A673 (cell line): ENCODE measurements around the gene NPY1R. TPM values are rescaled to one million over a fixed set of nuclear protein-coding genes. Genes with fewer than 3 reads are reported as not detected.

Source experiments
- Bru-seq: library from RNA; stranded (reverse); fragments of 400-500 nt; gene quantifications from one replicate; lab custom pipeline; 2021; lab: Mats Ljungman, UMichigan
- BruChase-seq, 2 experiments: library from RNA; stranded (reverse); fragments of 400-500 nt; gene quantifications; one replicate each; lab custom pipeline; 2021; lab: Mats Ljungman, UMichigan
- BruUV-seq: library from RNA; stranded (reverse); fragments of 400-500 nt; replicated peaks from 2 replicates; lab custom pipeline; 2021; lab: Mats Ljungman, UMichigan
- CTCF ChIA-PET: fragments of 300-600 bp; sonication (Branson Sonifier 250); formaldehyde crosslinking; loops from one replicate; lab custom pipeline; 2022; ENCODE audit warnings: antibody characterized with exemption; lab: Charles Lee
- POLR2A ChIA-PET: fragments of 300-600 bp; sonication (Branson Sonifier 250); formaldehyde crosslinking; loops from one replicate; lab custom pipeline; 2022; ENCODE audit warnings: antibody characterized with exemption; ENCODE audit not compliant: low non-redundant PET; lab: Charles Lee
- DNase-seq: peaks from one replicate; pipeline ENCODE4 v3.0.0-alpha.2; 2015; ENCODE audit warnings: low spot score
- H3K27ac ChIP-seq: fragments of 200-600 bp; sonication (generic); 2 replicates; pipeline ENCODE4 v1.5.1; 2016; ENCODE audit warnings: mixed run types, low read depth, mild to moderate bottlenecking, mixed read lengths, antibody characterized with exemption, low read length; ENCODE audit not compliant: poor library complexity, severe bottlenecking
- H3K27me3 ChIP-seq: fragments of 200-600 bp; sonication (generic); replicated peaks from 2 replicates; pipeline ENCODE4 v1.6.1; 2017; ENCODE audit warnings: mixed run types, low read depth, mild to moderate bottlenecking, mixed read lengths, antibody characterized with exemption, low read length; ENCODE audit not compliant: insufficient read depth, poor library complexity
- H3K36me3 ChIP-seq: fragments of 200-600 bp; sonication (generic); 2 replicates; pipeline ENCODE4 v1.6.1; 2016; ENCODE audit warnings: mixed run types, mild to moderate bottlenecking, mixed read lengths, antibody characterized with exemption, low read length; ENCODE audit not compliant: insufficient read depth, poor library complexity, severe bottlenecking
- H3K4me1 ChIP-seq: fragments of 200-600 bp; sonication (generic); 2 replicates; pipeline ENCODE4 v1.6.1; 2017; ENCODE audit warnings: mixed run types, mild to moderate bottlenecking, mixed read lengths, antibody characterized with exemption, low read length; ENCODE audit not compliant: insufficient read depth, poor library complexity, severe bottlenecking
- H3K4me3 ChIP-seq: fragments of 200-600 bp; sonication (generic); 2 replicates; pipeline ENCODE4 v1.5.1; 2016; ENCODE audit warnings: low read depth, mixed run types, mild to moderate bottlenecking, mixed read lengths, low read length; ENCODE audit not compliant: poor library complexity, severe bottlenecking
- H3K9me3 ChIP-seq: fragments of 200-600 bp; sonication (generic); 2 replicates; pipeline ENCODE4 v1.6.1; 2016; ENCODE audit warnings: mixed run types, low read depth, mild to moderate bottlenecking, mixed read lengths, antibody characterized with exemption, low read length; ENCODE audit not compliant: poor library complexity, severe bottlenecking
- EZH2 ChIP-seq: fragments of 200-600 bp; sonication (generic); IDR thresholded peaks from 2 replicates; pipeline ENCODE4 v1.6.1; 2017; ENCODE audit warnings: borderline replicate concordance, low read depth, mild to moderate bottlenecking, mixed read lengths, antibody characterized with exemption, low read length; ENCODE audit not compliant: poor library complexity, severe bottlenecking
- intact Hi-C: fragments of 100-400 bp; cut with micrococcal nuclease; formaldehyde crosslinking; loops from one replicate; pipeline ENCODE4 v1.10.0; 2022; ENCODE audit not compliant: unreplicated experiment
- long read RNA-seq: library from polyadenylated mRNA; stranded (forward); transcript quantifications from one replicate; pipeline ENCODE4 v2.0.0, GENCODE V29; 2022
- total RNA-seq: library from RNA; stranded (reverse); gene quantifications from 2 replicates; pipeline ENCODE4 v1.2.3, GENCODE V29; 2021
- TF ChIP-seq, protein P1 (sequence below): fragments of 300-800, 200-600 bp; sonication (generic); conservative IDR thresholded peaks from 2 replicates; pipeline ENCODE4 v1.5.1; 2017; ENCODE audit warnings: low read depth, mild to moderate bottlenecking, antibody characterized with exemption, low read length, moderate library complexity, mixed read lengths

Gene NPY1R
- total RNA-seq = 59.8 and 64.4 TPM in 2 replicates
- Bru-seq, nascent RNA = percentile 96 among the genes with signal in this experiment
- BruChase-seq, experiment 1, labeled RNA remaining after a 2-hour chase = percentile 98 among the genes with signal in this experiment
- percentile 96 among the genes with signal in this experiment for BruChase-seq, experiment 2, labeled RNA remaining after a 6-hour chase
- long read RNA-seq, transcript NPY1R-201 (3 exons, 3,029 nt) = major isoform, 30 of 47 reads
- long read RNA-seq, partial matches to known transcripts = 4 of 47 reads
- long read RNA-seq, other reads (novel, unspliced or antisense) = 10 of 47 reads

DNA sequence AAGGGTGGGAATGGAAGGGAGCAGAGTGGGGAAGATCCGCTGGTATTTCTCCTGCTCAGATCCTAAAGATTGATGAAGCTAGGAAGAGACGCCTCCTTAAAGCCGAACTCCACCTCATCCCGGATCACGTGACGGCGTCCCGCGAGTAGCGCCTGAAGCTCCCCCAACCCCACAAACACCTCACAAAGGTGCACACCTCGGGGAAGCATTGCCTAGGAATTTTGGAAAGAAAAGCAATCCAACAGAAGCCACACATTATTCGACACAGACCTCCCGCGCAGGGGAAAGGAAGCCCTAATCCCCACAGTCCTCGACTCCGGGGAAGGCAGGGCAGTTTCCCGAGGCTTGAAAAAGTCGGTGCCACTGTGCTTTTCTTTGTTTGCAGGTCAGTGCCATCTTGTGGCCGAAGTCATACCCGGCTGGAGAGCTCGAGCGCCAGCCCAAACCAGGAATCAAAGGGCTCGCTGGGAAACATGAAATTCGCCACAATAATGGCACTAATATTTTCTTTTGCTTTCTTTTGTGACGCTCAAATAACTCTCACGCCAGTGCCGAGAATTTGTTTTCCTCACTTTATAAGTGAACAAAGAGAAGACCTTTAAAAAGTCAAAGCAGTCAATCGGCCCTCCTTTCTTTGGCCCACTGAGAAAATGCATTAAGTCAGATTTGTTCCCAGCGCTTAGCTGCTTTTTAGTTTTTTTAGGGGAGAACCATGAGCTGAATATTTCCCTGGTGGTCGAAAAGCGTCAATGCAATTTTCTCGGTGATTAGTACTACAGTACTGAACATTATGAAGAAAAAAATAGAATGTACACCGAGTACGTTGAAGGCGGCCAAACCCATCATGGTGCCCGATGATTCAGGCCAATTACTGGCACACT is at the start of gene NPY1R:
NPY1R (minus strand) TSS at position 71 of the 881 bp plus-strand sequence. CDS start 6,042 bp downstream, outside the sequence.
- Histone ChIP-seq H3K27ac (peak within 1 kb of the TSS; percentile 76), H3K9me3 (no peaks in the 10 kb centered on the region), H3K4me1 (peaks cover 9% of the 10 kb centered on the region), H3K27me3 (no peaks in the 10 kb centered on the region), H3K4me3 (peak within 1 kb of the TSS; percentile 75), H3K36me3 (no peaks in the 10 kb centered on the region)
- ChIA-PET CTCF (interaction anchor here (0.5 to 1.5 kb wide), 11 partner anchors 90 to 1191 kb away, joined by 3 to 5 read pairs (median 4); no protein-coding TSS in a partner anchor), POLR2A (no interaction called here)
- peak; percentile 91 for DNase-seq
- no peak for TF ChIP-seq EZH2
- TF ChIP-seq, protein P1, sequence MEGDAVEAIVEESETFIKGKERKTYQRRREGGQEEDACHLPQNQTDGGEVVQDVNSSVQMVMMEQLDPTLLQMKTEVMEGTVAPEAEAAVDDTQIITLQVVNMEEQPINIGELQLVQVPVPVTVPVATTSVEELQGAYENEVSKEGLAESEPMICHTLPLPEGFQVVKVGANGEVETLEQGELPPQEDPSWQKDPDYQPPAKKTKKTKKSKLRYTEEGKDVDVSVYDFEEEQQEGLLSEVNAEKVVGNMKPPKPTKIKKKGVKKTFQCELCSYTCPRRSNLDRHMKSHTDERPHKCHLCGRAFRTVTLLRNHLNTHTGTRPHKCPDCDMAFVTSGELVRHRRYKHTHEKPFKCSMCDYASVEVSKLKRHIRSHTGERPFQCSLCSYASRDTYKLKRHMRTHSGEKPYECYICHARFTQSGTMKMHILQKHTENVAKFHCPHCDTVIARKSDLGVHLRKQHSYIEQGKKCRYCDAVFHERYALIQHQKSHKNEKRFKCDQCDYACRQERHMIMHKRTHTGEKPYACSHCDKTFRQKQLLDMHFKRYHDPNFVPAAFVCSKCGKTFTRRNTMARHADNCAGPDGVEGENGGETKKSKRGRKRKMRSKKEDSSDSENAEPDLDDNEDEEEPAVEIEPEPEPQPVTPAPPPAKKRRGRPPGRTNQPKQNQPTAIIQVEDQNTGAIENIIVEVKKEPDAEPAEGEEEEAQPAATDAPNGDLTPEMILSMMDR = peak; percentile 83
- intact Hi-C loops = loop anchor here (1.0 to 5.0 kb wide), 7 partner anchors 115 to 838 kb away; partner anchors contain the start of genes NAF1 and TMA16
- TSS peak; percentile 89 for BruUV-seq

- Histone ChIP-seq H3K27ac (no peak overlapping the region), H3K36me3 (no peaks in the 10 kb centered on the region), H3K9me3 (no peaks in the 10 kb centered on the region), H3K4me3 (no peak overlapping the region), H3K4me1 (no peaks in the 10 kb centered on the region), H3K27me3 (no peaks in the 10 kb centered on the region)
- ChIA-PET POLR2A (no interaction called here), CTCF (no interaction called here)
- DNase-seq = no peak
- intact Hi-C loops = no loop called here
- TF ChIP-seq, protein P1 = no peak
- TF ChIP-seq EZH2 = no peak
- no TSS peak for BruUV-seq
These were observed 48.3 kb upstream of the NPY1R start for GRCh38 chr4:163380703-163381102.

- ChIA-PET CTCF (no interaction called here), POLR2A (no interaction called here)
- Histone ChIP-seq H3K27ac (no peak overlapping the region), H3K4me1 (no peaks in the 10 kb centered on the region), H3K27me3 (no peaks in the 10 kb centered on the region), H3K4me3 (no peak overlapping the region), H3K9me3 (no peaks in the 10 kb centered on the region), H3K36me3 (no peaks in the 10 kb centered on the region)
- TF ChIP-seq, protein P1 = no peak
- TF ChIP-seq EZH2 = no peak
- DNase-seq = no peak
- intact Hi-C loops = no loop called here
- BruUV-seq = no TSS peak
These were observed 46.3 kb upstream of the NPY1R start for GRCh38 chr4:163378661-163379060.
